Fibroblast of pulmonary artery (primary cell): ENCODE results near the gene PTPRO.
A peak's percentile ranks its signal among the peaks of the same experiment; 100 is the strongest.

Experiments
- DNase-seq: peaks from one replicate; pipeline ENCODE4 v3.0.0-alpha.2; 2010; ENCODE audit warnings: low read depth
- H3K4me3 ChIP-seq: replicated peaks from 2 replicates; pipeline ENCODE4 v1.5.1; 2011; ENCODE audit warnings: low read depth, mild to moderate bottlenecking, control low read depth, low read length, moderate library complexity
- CTCF ChIP-seq: IDR thresholded peaks from 2 replicates; pipeline ENCODE4 v1.5.1; 2011; ENCODE audit warnings: mild to moderate bottlenecking, control low read depth, low read length, inconsistent platforms; ENCODE audit errors: missing control alignments

PTPRO gene

GRCh38 chr12:15629108-15629507 lies 306.8 kb downstream of the PTPRO start:
- H3K4me3 ChIP-seq: no peak overlapping the region
- DNase-seq: peak; percentile 99
- TF ChIP-seq CTCF: no peak

- peak; percentile 69 for DNase-seq
- no peak overlapping the region for H3K4me3 ChIP-seq
- no peak for TF ChIP-seq CTCF
Measured at GRCh38 chr12:15629761-15630160, 307.5 kb downstream of the PTPRO start.

- H3K4me3 ChIP-seq: no peak overlapping the region
- no peak for DNase-seq
- TF ChIP-seq CTCF: no peak
Measured at GRCh38 chr12:15631007-15631715, 308.9 kb downstream of the PTPRO start.

GRCh38 chr12:15632708-15633107 lies 310.4 kb downstream of the PTPRO start:
- DNase-seq: no peak
- TF ChIP-seq CTCF: no peak
- no peak overlapping the region for H3K4me3 ChIP-seq

- peak; percentile 49 for DNase-seq
- no peak overlapping the region for H3K4me3 ChIP-seq
- TF ChIP-seq CTCF: no peak
Measured at GRCh38 chr12:15633201-15633600, 310.9 kb downstream of the PTPRO start.

GRCh38 chr12:15634010-15634683 lies 311.8 kb downstream of the PTPRO start:
- peak; percentile 76 for DNase-seq
- no peak overlapping the region for H3K4me3 ChIP-seq
- no peak for TF ChIP-seq CTCF
